Activated CD4-positive, alpha-beta T cell treated with anti-CD3 and anti-CD28 coated beads, Interleukin-2, amount 10 ng/mL, durations not matched to agents 7 days and 5 days (primary cell): ENCODE data around the gene UNG. TPM values are rescaled to one million over a fixed set of nuclear protein-coding genes. Genes with fewer than 3 reads are reported as not detected.

Source experiments
- CTCF ChIA-PET: fragments of 350-600 bp; sonication (Branson Sonifier 250); formaldehyde crosslinking; loops from one replicate; lab custom pipeline; 2021; ENCODE audit warnings: antibody characterized with exemption; lab: Charles Lee
- POLR2A ChIA-PET: fragments of 350-600 bp; sonication (Branson Sonifier 250); formaldehyde crosslinking; loops from one replicate; lab custom pipeline; 2021; ENCODE audit warnings: antibody characterized with exemption; lab: Charles Lee
- DNase-seq: peaks from one replicate; pipeline ENCODE4 v3.0.0-alpha.2; 2020
- H3K27ac Mint-ChIP-seq: one replicate; pipeline ENCODE4 v1.8.0; 2021; ENCODE audit warnings: mild to moderate bottlenecking, moderate library complexity, mixed read lengths
- H3K27me3 Mint-ChIP-seq: one replicate; pipeline ENCODE4 v1.8.0; 2021; ENCODE audit warnings: mixed read lengths
- H3K36me3 Mint-ChIP-seq: one replicate; pipeline ENCODE4 v1.8.0; 2021; ENCODE audit warnings: low read depth, mixed read lengths
- H3K4me1 Mint-ChIP-seq: one replicate; pipeline ENCODE4 v1.8.0; 2021; ENCODE audit warnings: mixed read lengths
- H3K4me3 Mint-ChIP-seq: one replicate; pipeline ENCODE4 v1.8.0; 2021; ENCODE audit warnings: mild to moderate bottlenecking, moderate library complexity, mixed read lengths
- H3K9me3 Mint-ChIP-seq: one replicate; pipeline ENCODE4 v1.8.0; 2021; ENCODE audit warnings: mixed read lengths
- total RNA-seq, 2 experiments: library from RNA; stranded (reverse); gene quantifications; one replicate each; pipeline ENCODE4 v1.2.3, GENCODE V29; 2021

The UNG gene
- total RNA-seq, 2 experiments from 2014 or later = 40.2 to 45.2 TPM

DNA sequence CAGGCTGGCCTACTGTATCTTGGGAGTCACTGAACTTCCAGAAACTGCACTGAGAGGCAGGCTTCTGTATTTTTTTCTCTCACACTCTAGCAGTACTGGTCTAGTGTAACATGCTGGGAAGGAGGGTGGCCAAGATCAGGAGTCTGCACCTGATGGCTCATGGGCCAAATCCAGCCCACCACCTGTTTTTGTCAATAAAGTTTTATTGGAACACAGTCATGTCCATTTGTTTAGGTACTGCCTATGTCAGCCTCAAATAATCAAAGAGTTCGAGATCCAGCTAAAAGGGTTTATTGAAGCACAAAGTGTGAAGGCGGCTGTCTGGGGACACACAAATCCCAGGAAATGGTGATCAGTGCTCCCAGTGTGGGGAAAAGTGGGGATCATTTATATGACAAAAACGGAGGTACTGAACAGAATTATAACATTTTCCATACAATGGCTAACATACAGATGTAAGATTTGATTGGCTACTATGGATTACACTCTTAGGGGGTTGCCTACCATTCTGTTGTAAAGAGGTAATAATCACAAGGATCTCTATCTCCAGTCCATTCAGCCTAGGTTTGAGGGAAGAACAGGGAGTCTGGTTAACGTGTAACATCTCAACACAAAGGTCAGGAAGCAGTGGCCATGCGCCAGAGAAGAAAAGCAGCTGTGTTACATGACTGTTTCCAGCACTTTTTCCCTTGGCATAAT lies 32.1 kb upstream of the UNG start:
- Mint-ChIP-seq H3K4me1 (no peaks in the 10 kb centered on the region), H3K4me3 (no peak overlapping the region), H3K27me3 (no peaks in the 10 kb centered on the region), H3K9me3 (no peaks in the 10 kb centered on the region), H3K36me3 (no peaks in the 10 kb centered on the region), H3K27ac (no peak overlapping the region)
- ChIA-PET CTCF (no interaction called here), POLR2A (no interaction called here)
- DNase-seq = no peak

DNA sequence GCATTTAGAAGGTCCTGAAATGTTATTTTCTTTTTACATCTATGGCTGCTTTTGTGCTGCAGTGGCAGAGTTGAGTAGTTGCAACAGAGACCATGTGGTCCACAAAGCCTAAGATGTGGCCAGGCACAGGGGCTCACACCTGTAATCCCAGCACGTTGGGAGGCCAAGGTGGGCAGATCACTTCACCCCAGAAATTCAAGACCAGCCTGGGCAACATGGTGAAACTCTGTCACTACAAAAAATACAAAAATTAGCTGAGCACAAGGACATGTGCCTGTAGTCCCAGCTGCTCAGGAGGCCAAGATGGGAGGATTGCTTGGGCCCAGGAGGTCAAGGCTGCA lies 31.6 kb upstream of the UNG start:
- CTCF ChIA-PET = interaction anchor here (0.6 to 0.8 kb wide), 2 partner anchors 27 to 105 kb away, joined by 3 to 4 read pairs; partner anchors contain the start of gene ALKBH2
- H3K4me3 Mint-ChIP-seq = no peak overlapping the region

DNA sequence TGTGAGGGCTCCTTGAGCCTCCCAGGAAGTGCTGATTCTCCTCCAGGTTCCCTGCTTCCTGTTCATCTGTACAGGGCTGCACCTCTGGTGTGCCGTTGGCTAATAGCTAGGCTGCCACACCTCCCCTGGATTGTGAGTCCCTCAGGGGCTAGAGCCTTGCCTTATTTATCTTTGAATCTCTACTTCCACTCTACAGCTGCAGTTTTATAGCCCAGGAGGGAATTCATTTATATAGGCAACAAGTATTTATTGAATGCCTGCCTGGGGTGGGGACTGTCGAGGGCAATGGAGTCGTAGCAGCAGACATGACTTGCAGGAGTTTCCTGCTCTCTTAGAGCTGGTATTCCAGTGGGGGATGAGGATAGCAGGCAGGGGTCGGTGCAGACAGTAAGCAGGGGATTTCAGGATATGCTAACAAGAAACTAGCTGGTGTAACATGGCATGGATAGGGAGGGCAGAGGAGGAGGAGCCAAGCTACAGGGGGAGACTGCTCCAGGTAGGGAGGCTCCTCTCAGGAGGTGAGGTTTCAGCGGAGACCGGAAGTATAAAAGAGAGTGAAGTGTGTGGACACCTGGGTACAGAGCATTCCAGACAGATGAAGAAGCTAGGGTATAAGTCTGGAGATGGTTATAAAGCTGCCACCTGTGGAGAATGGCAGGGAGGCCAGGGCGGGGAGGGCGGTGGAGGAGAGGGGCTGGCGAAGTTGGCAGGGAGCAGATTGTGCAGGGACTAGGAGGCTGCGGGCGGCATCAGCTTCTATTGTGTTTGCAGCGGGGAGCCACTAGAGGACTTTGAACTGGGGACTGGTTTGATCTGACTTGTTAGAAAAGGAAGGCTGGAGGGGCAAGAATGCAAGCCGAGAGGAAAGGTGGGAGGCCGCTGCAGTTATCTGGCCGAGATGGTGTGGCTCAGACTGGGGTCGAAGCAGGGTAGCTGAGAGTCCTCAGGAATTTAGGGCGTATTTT lies 27.8 kb upstream of the UNG start:
- POLR2A ChIA-PET = no interaction called here
- DNase-seq = no peak
- Mint-ChIP-seq H3K4me3 (no peak overlapping the region), H3K27ac (no peak overlapping the region), H3K27me3 (no peaks in the 10 kb centered on the region), H3K4me1 (no peaks in the 10 kb centered on the region), H3K9me3 (no peaks in the 10 kb centered on the region), H3K36me3 (peaks cover 4% of the 10 kb centered on the region)
- CTCF ChIA-PET = interaction anchor here (1.3 to 1.4 kb wide), 2 partner anchors 19 to 23 kb away, joined by 5 to 6 read pairs; partner anchors contain the start of gene ALKBH2

More for the DNA sequence above, 31.6 kb upstream of the UNG start:
- DNase-seq = no peak
- Mint-ChIP-seq H3K4me1 (no peaks in the 10 kb centered on the region), H3K36me3 (no peaks in the 10 kb centered on the region), H3K27me3 (no peaks in the 10 kb centered on the region), H3K27ac (no peak overlapping the region), H3K9me3 (no peaks in the 10 kb centered on the region)
- POLR2A ChIA-PET = no interaction called here

DNA sequence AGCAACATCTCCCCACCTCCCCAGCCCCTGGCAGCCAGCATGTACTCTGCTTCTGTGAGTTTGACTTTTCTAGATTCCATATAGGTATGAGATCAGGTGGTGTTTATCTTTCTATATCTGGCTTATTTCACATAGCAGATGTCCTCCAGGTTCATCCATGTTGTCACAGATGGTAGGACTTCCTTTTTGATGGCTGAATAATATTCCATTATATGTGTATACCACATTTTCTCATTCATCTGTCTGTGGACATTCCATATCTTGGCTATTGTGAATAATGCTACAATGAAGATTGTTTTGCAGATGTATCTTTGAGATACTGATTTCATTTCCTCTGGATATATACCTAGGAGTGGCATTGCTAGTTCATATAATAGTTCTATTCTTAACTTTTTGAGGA lies 22.5 kb upstream of the UNG start:
- Mint-ChIP-seq H3K4me3 (no peak overlapping the region), H3K9me3 (peaks cover 10% of the 10 kb centered on the region), H3K27me3 (no peaks in the 10 kb centered on the region), H3K27ac (no peak overlapping the region), H3K4me1 (no peaks in the 10 kb centered on the region), H3K36me3 (peaks cover 21% of the 10 kb centered on the region)
- CTCF ChIA-PET = no interaction called here
- no peak for DNase-seq
- POLR2A ChIA-PET = no interaction called here

DNA sequence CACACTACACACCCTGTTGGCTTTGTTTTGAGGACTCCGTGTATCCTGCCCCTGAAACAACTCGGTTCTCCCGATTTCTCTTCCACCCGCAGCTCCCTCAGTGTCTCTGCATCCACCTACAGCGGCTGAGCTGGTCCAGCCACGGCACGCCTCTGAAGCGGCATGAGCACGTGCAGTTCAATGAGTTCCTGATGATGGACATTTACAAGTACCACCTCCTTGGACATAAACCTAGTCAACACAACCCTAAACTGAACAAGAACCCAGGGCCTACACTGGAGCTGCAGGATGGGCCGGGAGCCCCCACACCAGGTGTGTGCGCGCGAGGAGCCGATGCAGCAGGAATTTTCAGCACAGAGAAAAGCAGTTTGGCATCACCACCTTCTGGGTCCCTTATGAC lies 14.6 kb upstream of the UNG start:
- CTCF ChIA-PET = interaction anchor here (2.2 kb wide), 1 partner anchor 10 kb away, joined by 6 read pairs; the partner anchor contains the start of gene ALKBH2
- POLR2A ChIA-PET = interaction anchor here (0.6 kb wide), 1 partner anchor 1383 kb away, joined by 3 read pairs; no protein-coding TSS in a partner anchor
- H3K4me3 Mint-ChIP-seq = no peak overlapping the region

DNA sequence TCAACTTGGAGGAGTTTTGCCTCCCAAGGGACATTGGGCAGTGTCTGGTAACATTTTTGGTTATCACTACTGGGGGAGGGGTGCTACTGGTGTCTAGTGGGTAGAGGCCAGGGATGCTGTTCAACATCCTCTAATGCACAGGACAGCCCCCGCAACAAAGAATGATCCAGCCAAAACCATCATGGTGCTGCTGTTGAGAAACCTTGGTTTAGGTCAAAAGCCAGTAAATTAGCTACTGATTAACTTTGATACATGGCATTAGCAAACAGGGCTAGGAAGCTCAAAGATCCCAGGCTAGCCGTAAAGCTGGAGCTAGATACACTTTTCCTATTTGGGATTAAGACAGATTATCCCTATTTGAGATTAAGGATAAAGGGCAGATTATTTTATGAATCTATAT lies 13.0 kb upstream of the UNG start:
- Mint-ChIP-seq H3K36me3 (peaks cover 15% of the 10 kb centered on the region), H3K27me3 (no peaks in the 10 kb centered on the region), H3K4me3 (no peak overlapping the region), H3K4me1 (peaks cover 4% of the 10 kb centered on the region), H3K9me3 (no peaks in the 10 kb centered on the region), H3K27ac (no peak overlapping the region)
- ChIA-PET POLR2A (no interaction called here), CTCF (interaction anchor here (1.0 kb wide), 1 partner anchor 9 kb away, joined by 3 read pairs; the partner anchor contains the start of gene ALKBH2)
- DNase-seq = no peak

More for the DNA sequence above, 14.6 kb upstream of the UNG start:
- Mint-ChIP-seq H3K27me3 (no peaks in the 10 kb centered on the region), H3K36me3 (peaks cover 16% of the 10 kb centered on the region), H3K9me3 (peaks cover 3% of the 10 kb centered on the region), H3K27ac (no peak overlapping the region), H3K4me1 (no peaks in the 10 kb centered on the region)
- DNase-seq = no peak

DNA sequence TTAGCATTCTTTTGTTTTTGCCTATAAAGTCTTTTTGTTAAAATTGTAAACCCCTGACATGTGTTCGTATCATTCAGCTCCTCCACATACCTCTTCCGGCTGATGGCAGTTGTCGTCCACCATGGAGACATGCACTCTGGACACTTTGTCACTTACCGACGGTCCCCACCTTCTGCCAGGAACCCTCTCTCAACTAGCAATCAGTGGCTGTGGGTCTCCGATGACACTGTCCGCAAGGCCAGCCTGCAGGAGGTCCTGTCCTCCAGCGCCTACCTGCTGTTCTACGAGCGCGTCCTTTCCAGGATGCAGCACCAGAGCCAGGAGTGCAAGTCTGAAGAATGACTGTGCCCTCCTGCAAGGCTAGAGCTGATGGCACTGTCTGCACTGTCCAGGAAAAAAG lies 11.8 kb upstream of the UNG start:
- Mint-ChIP-seq H3K27ac (peak overlapping the region; percentile 22), H3K4me3 (no peak overlapping the region), H3K27me3 (no peaks in the 10 kb centered on the region), H3K36me3 (peaks cover 12% of the 10 kb centered on the region), H3K4me1 (peaks cover 4% of the 10 kb centered on the region), H3K9me3 (no peaks in the 10 kb centered on the region)
- ChIA-PET CTCF (no interaction called here), POLR2A (no interaction called here)
- DNase-seq = no peak

DNA sequence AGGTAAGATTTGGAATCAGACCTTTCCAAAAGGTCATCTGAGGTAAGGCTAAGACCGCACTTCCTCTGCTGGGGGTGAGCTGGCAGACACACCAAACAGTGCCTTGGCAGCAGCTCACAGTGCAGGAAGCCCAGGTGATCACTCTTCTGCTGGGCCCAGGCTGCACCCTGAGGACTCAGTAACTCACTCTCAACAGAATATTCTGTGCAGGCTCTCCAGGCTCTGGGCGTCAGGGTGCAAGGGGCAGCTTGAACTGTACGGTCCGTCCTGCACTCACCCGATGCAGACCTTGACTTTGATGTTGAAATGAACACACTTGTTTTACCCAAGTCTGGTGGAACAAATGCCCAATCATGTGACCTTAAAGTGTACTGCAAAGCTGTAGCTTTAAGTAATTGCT lies 10.1 kb upstream of the UNG start:
- H3K4me1 Mint-ChIP-seq = peaks cover 17% of the 10 kb centered on the region
- CTCF ChIA-PET = interaction anchor here (0.6 kb wide), 1 partner anchor 112 kb away, joined by 3 read pairs; no protein-coding TSS in a partner anchor
- no peak overlapping the region for H3K4me3 Mint-ChIP-seq
- no peak overlapping the region for H3K27ac Mint-ChIP-seq
- peaks cover 18% of the 10 kb centered on the region for H3K36me3 Mint-ChIP-seq
- DNase-seq = no peak
- H3K27me3 Mint-ChIP-seq = no peaks in the 10 kb centered on the region
- H3K9me3 Mint-ChIP-seq = no peaks in the 10 kb centered on the region
- POLR2A ChIA-PET = no interaction called here

DNA sequence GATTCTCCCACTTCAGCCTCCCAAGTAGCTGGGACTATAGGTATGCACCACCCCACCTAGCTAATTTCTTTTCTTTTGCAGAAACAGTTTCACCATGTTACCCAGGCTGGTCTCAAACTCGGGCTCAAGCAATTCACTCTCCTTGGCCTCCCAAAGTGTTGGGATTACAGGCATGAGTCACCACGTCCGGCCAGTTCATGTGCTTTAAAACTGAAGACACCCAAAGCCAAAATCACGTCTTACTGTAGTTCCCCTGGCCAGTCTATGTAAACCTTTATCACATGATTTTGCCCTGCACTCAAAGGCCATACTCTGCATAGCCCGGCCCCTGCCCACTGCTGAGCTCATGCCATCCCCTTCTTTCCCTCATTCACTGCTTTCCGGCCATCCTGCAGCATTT lies 8.6 kb upstream of the UNG start:
- Mint-ChIP-seq H3K9me3 (no peaks in the 10 kb centered on the region), H3K36me3 (peaks cover 19% of the 10 kb centered on the region), H3K27me3 (no peaks in the 10 kb centered on the region), H3K27ac (no peak overlapping the region), H3K4me1 (peaks cover 33% of the 10 kb centered on the region), H3K4me3 (no peak overlapping the region)
- no peak for DNase-seq
- POLR2A ChIA-PET = no interaction called here
- CTCF ChIA-PET = interaction anchor here (1.3 kb wide), 1 partner anchor 19 kb away, joined by 6 read pairs; no protein-coding TSS in a partner anchor

DNA sequence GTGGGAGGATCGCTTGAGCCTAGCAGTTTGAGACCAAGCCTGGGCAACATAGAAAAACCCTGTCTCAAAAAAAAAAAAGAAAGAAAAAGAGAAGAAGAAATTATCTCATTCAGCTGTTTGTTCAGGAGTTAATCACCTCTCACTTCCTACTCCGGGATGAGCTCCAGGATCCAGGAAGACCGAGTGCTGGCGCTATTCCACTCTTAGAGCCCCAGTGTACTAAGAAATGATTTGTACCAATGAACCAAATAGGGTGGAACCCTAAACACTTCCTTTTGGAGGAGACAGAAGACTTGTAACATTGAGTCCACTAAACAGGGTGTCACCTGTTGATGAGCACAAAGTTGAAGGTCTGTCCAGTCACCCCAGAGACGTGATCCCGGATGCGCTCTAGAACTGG lies 7.7 kb upstream of the UNG start:
- Mint-ChIP-seq H3K27me3 (no peaks in the 10 kb centered on the region), H3K27ac (peak overlapping the region; percentile 36), H3K4me1 (peaks cover 37% of the 10 kb centered on the region), H3K9me3 (no peaks in the 10 kb centered on the region), H3K36me3 (peaks cover 19% of the 10 kb centered on the region), H3K4me3 (no peak overlapping the region)
- ChIA-PET CTCF (interaction anchor here (0.6 kb wide), 1 partner anchor 12 kb away, joined by 3 read pairs; no protein-coding TSS in a partner anchor), POLR2A (no interaction called here)
- DNase-seq = no peak

DNA sequence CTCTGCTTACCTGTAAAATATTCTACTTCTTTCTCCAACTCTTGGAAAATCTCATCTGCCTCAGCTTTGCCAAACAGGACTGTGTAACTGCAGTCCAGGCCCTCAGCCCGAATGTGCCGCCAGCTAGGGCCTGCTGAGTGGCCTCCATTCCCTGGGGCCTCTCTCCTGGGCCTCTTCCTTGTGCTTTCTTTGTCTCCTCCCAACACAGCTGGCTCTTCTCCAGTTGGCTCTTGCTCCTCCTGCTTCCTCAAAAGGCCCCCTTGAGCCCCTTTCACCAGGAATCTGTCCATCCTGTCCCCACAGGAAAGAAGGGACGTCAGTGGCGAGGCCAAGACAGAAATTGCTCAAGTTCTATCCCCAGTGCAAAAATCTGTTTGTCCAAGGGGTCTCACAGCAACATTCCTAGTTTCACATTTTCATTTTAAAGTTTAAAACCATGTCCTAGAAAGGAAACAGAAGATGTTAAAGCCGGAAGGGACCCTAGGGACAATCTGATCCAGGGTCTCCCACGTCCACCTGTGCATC lies 4.8 kb upstream of the UNG start:
- H3K27me3 Mint-ChIP-seq = no peaks in the 10 kb centered on the region
- H3K27ac Mint-ChIP-seq = peak overlapping the region; percentile 92
- POLR2A ChIA-PET = interaction anchor here (0.7 kb wide), 1 partner anchor 39 kb away, joined by 3 read pairs; no protein-coding TSS in a partner anchor
- H3K4me3 Mint-ChIP-seq = peak overlapping the region; percentile 76
- H3K36me3 Mint-ChIP-seq = peaks cover 15% of the 10 kb centered on the region
- no peaks in the 10 kb centered on the region for H3K9me3 Mint-ChIP-seq
- peaks cover 40% of the 10 kb centered on the region for H3K4me1 Mint-ChIP-seq
- CTCF ChIA-PET = interaction anchor here (0.6 to 1.7 kb wide), 21 partner anchors 8 to 522 kb away, joined by 3 to 7 read pairs (median 3); partner anchors contain the start of gene USP30
- no peak for DNase-seq
